Measurements from ENCODE around the gene ATP6V0A1. TPM values are rescaled to one million over a fixed set of nuclear protein-coding genes. Genes with fewer than 3 reads are reported as not detected.

Gene ATP6V0A1
- 10 to 100 TPM; 35.9 to 62.7 (median 47.5) TPM for total RNA-seq

- intact Hi-C loops (cut with DNase I): no loop called here
- H3K27me3 ChIP-seq: no peaks in the 10 kb centered on the region
- H3K36me3 ChIP-seq: peaks cover 0 to 29% (median 0%) of the 10 kb centered on the region in 3 donors
- H3K27ac ChIP-seq: peak within 1 kb of the TSS; percentile 97 to 99 (median 99)
- peak within 1 kb of the TSS; percentile 81 to 85 (median 82) for H3K4me3 ChIP-seq
- H3K4me1 ChIP-seq: peaks cover 23 to 55% (median 24%) of the 10 kb centered on the region in 3 donors
- H3K9me3 ChIP-seq: no peaks in the 10 kb centered on the region
- peak; percentile 43 for DNase-seq
- 0 to 1% methylated on average over 21 to 33 of the region's 45 CpGs for WGBS, 2 donors
- peak in 3 of 4 donors; percentile 24 to 91 (median 52) for TF ChIP-seq POLR2A (IDR thresholded peaks at IDR 0.05)
- TF ChIP-seq CTCF (IDR thresholded peaks at IDR 0.05): no peak
Observed at GRCh38 chr17:42458497-42459255, at the start of gene ATP6V0A1. ATP6V0A1 (plus strand) TSS chr17:42458878; CDS start chr17:42460895, 2,017 bp downstream.

- 5 to 15% methylated on average over 3 to 5 of the region's 5 CpGs for WGBS, 2 donors
- peaks cover 46 to 98% (median 90%) of the 10 kb centered on the region in 3 donors for H3K4me1 ChIP-seq
Observed at GRCh38 chr17:42409523-42410318, 49.0 kb upstream of the ATP6V0A1 start.

GRCh38 chr17:42410319-42410685 lies 48.4 kb upstream of the ATP6V0A1 start:
- H3K4me3 ChIP-seq: peak overlapping the region in 2 of 4 donors; percentile 1 to 41
- no peak for TF ChIP-seq CTCF (IDR thresholded peaks at IDR 0.05)
- no peak for TF ChIP-seq POLR2A (IDR thresholded peaks at IDR 0.05)

More at GRCh38 chr17:42409523-42410318, 49.0 kb upstream of the ATP6V0A1 start:
- H3K27ac ChIP-seq: peak overlapping the region; percentile 76 to 97 (median 92)
- H3K36me3 ChIP-seq: peaks cover 0 to 7% (median 0%) of the 10 kb centered on the region in 3 donors
- DNase-seq: no peak
- peak in 1 of 4 donors; percentile 30 for TF ChIP-seq POLR2A (IDR thresholded peaks at IDR 0.05)
- TF ChIP-seq CTCF (IDR thresholded peaks at IDR 0.05): no peak
- H3K27me3 ChIP-seq: no peaks in the 10 kb centered on the region
- peak overlapping the region in 2 of 4 donors; percentile 1 to 41 for H3K4me3 ChIP-seq
- intact Hi-C loops (cut with DNase I): no loop called here
- H3K9me3 ChIP-seq: no peaks in the 10 kb centered on the region

GRCh38 chr17:42411361-42411760 lies 47.3 kb upstream of the ATP6V0A1 start:
- TF ChIP-seq CTCF (IDR thresholded peaks at IDR 0.05): no peak
- no peak for TF ChIP-seq POLR2A (IDR thresholded peaks at IDR 0.05)
- H3K27ac ChIP-seq: peak overlapping the region; percentile 76 to 97 (median 88)
- no peak for DNase-seq
- WGBS, 2 donors: 16 to 27% methylated on average over 3 to 4 of the region's 4 CpGs
- H3K4me1 ChIP-seq: peaks cover 48 to 100% (median 93%) of the 10 kb centered on the region in 3 donors
- H3K9me3 ChIP-seq: no peaks in the 10 kb centered on the region
- peak overlapping the region in 1 of 4 donors; percentile 42 for H3K4me3 ChIP-seq
- intact Hi-C loops (cut with DNase I): no loop called here
- H3K27me3 ChIP-seq: no peaks in the 10 kb centered on the region
- H3K36me3 ChIP-seq: no peaks in the 10 kb centered on the region

More at GRCh38 chr17:42410319-42410685, 48.4 kb upstream of the ATP6V0A1 start:
- Histone ChIP-seq H3K36me3 (peaks cover 0 to 1% (median 0%) of the 10 kb centered on the region in 3 donors), H3K9me3 (no peaks in the 10 kb centered on the region), H3K27me3 (no peaks in the 10 kb centered on the region), H3K27ac (peak overlapping the region; percentile 76 to 97 (median 92)), H3K4me1 (peaks cover 50 to 98% (median 92%) of the 10 kb centered on the region in 3 donors)
- WGBS, 2 donors: 18 to 29% methylated on average over 3 to 5 of the region's 5 CpGs
- DNase-seq: no peak
- intact Hi-C loops (cut with DNase I): no loop called here
